B cell (primary cell): ENCODE data around the gene SERPINB12. TPM values are rescaled to one million over a fixed set of nuclear protein-coding genes. Genes with fewer than 3 reads are reported as not detected.

Experiments used
- ATAC-seq: fragments of 200-7000 bp; cut with Tn5 transposase; one replicate; pipeline ENCODE4 v1.10.0; 2021; ENCODE audit warnings: low read depth, mild to moderate bottlenecking, moderate number of reproducible peaks, moderate library complexity
- CTCF ChIA-PET: fragments of 350-600 bp; sonication (Branson Sonifier 250); formaldehyde crosslinking; loops from one replicate; lab custom pipeline; 2021; ENCODE audit warnings: antibody characterized with exemption, inconsistent platforms; lab: Charles Lee
- POLR2A ChIA-PET: fragments of 350-600 bp; sonication (Branson Sonifier 250); formaldehyde crosslinking; loops from one replicate; lab custom pipeline; 2021; ENCODE audit warnings: antibody characterized with exemption; lab: Charles Lee
- DNase-seq: peaks from one replicate; pipeline ENCODE4 v3.0.0; 2013
- H2AFZ ChIP-seq: 2 replicates; pipeline ENCODE4 v1.6.1; 2012; ENCODE audit warnings: mild to moderate bottlenecking, low read depth, low read length; ENCODE audit not compliant: insufficient read depth, poor library complexity, severe bottlenecking
- H3K27ac ChIP-seq, 2 donors: 1 replicate in 1 of 2; 2 replicates in 1 of 2; pipeline ENCODE4 v1.5.1; 2012 to 2013; ENCODE audit warnings: low read length in 2 of 2, mild to moderate bottlenecking in 2 of 2, moderate library complexity in 1 of 2
- H3K27me3 ChIP-seq, 4 experiments: fragments of 200-600 bp in 1 of 4; sonication (generic) in 1 of 4; replicated peaks in 1 of 4; 1 replicate in 2 of 4; 2 replicates in 2 of 4; pipeline versions ENCODE4 v1.6.1 to v1.7.0; 2013 to 2016; ENCODE audit warnings: low read length in 3 of 4, mild to moderate bottlenecking in 2 of 4, mixed read lengths in 1 of 4, moderate library complexity in 1 of 4; ENCODE audit not compliant: insufficient read depth in 4 of 4, control insufficient read depth in 3 of 4; ENCODE audit errors: control extremely low read depth in 1 of 4
- H3K36me3 ChIP-seq, 2 experiments: replicated peaks in 1 of 2; 1 replicate in 1 of 2; 2 replicates in 1 of 2; pipeline versions ENCODE4 v1.6.1 to v1.7.1; 2013; ENCODE audit warnings: low read length in 1 of 2; ENCODE audit not compliant: insufficient read depth in 2 of 2, control insufficient read depth in 1 of 2; ENCODE audit errors: control extremely low read depth in 1 of 2, extremely low read depth in 1 of 2
- H3K4me1 ChIP-seq, 2 donors: fragments of 200-600 bp in 1 of 2; sonication (generic) in 1 of 2; 1 replicate in 1 of 2; 2 replicates in 1 of 2; pipeline versions ENCODE4 v1.5.1 to v1.6.1; 2013 to 2017; ENCODE audit warnings: low read length in 2 of 2; ENCODE audit not compliant: control insufficient read depth in 2 of 2, insufficient read depth in 2 of 2
- H3K4me2 ChIP-seq: replicated peaks from 2 replicates; pipeline ENCODE3; 2012; ENCODE audit warnings: mild to moderate bottlenecking, low read depth, low read length; ENCODE audit not compliant: poor library complexity, severe bottlenecking
- H3K4me3 ChIP-seq, 5 experiments: fragments of 200-600 bp in 1 of 5; sonication (generic) in 1 of 5; 1 replicate in 3 of 5; 2 replicates in 2 of 5; pipeline versions ENCODE4 v1.5.1 to v1.7.0; 2011 to 2016; ENCODE audit warnings: low read length in 4 of 5, mild to moderate bottlenecking in 4 of 5, low read depth in 2 of 5, control low read depth in 1 of 5, moderate library complexity in 1 of 5; ENCODE audit not compliant: insufficient read depth in 1 of 5; ENCODE audit errors: control extremely low read depth in 1 of 5, extremely low read depth in 1 of 5
- H3K79me2 ChIP-seq: fragments of 200-600 bp; sonication (generic); one replicate; pipeline ENCODE4 v1.6.0; 2016; ENCODE audit warnings: low read length; ENCODE audit not compliant: control insufficient read depth, insufficient read depth
- H3K9ac ChIP-seq: fragments of 200-600 bp; sonication (generic); 2 replicates; pipeline ENCODE4 v1.6.1; 2017; ENCODE audit warnings: mild to moderate bottlenecking, low read length, moderate library complexity
- H3K9me3 ChIP-seq, 3 donors: one replicate each; pipeline versions ENCODE4 v1.6.1 to v1.7.1; 2013; ENCODE audit warnings: low read length in 2 of 3; ENCODE audit not compliant: control insufficient read depth in 2 of 3, insufficient read depth in 1 of 3; ENCODE audit errors: control extremely low read depth in 1 of 3
- H4K20me1 ChIP-seq: 2 replicates; pipeline ENCODE4 v1.6.0; 2012; ENCODE audit warnings: mild to moderate bottlenecking, low read length; ENCODE audit not compliant: insufficient read depth, control insufficient read depth, poor library complexity, severe bottlenecking
- H3K27ac Mint-ChIP-seq: one replicate; pipeline ENCODE4 v1.8.0; 2021; ENCODE audit warnings: mixed read lengths
- H3K27me3 Mint-ChIP-seq: one replicate; pipeline ENCODE4 v1.8.0; 2021; ENCODE audit warnings: mixed read lengths
- H3K4me1 Mint-ChIP-seq: one replicate; pipeline ENCODE4 v1.8.0; 2021; ENCODE audit warnings: mixed read lengths
- H3K4me3 Mint-ChIP-seq: one replicate; pipeline ENCODE4 v1.8.0; 2021; ENCODE audit warnings: mixed read lengths
- H3K9me3 Mint-ChIP-seq: one replicate; pipeline ENCODE4 v1.8.0; 2022; ENCODE audit warnings: mixed read lengths; ENCODE audit not compliant: insufficient read depth
- EZH2 ChIP-seq: IDR thresholded peaks from 2 replicates; pipeline ENCODE4 v1.6.1; 2012; ENCODE audit warnings: borderline replicate concordance, low read depth, mild to moderate bottlenecking, moderate library complexity, low read length; ENCODE audit not compliant: insufficient read depth, poor library complexity, severe bottlenecking
- WGBS: methylation state at CpG from one replicate; pipeline ENCODE4 v1.1.5; 2013; ENCODE audit warnings: missing lambda C conversion rate; ENCODE audit not compliant: insufficient coverage; 5-methylcytosine and 5-hydroxymethylcytosine counted together
- intact Hi-C: fragments of 100-400 bp; cut with micrococcal nuclease; formaldehyde crosslinking; loops from one replicate; pipeline ENCODE4 v1.10.0; 2022
- polyA plus RNA-seq: library from polyadenylated mRNA; depleted of rRNA; stranded (reverse); fragments of >200 nt; gene quantifications from 2 replicates; pipeline ENCODE4 v1.2.3, GENCODE V29; 2012
- total RNA-seq, 2 donors: library from RNA; stranded (reverse); fragments of 120-200 nt in 1 of 2; gene quantifications; 1 replicate in 1 of 2; 2 replicates in 1 of 2; pipeline versions ENCODE4 v1.2.3 to v1.2.4, GENCODE V29; 2013 to 2022
- TF ChIP-seq, protein P1 (sequence below): fragments of 200-600 bp; IDR thresholded peaks from one replicate; pipeline ENCODE4 v1.8.0; 2022; ENCODE audit warnings: antibody characterized with exemption, mild to moderate bottlenecking

Gene SERPINB12
- total and polyA plus RNA-seq, 2 donors (not counting 1 experiment from before 2014, with no cell fraction given), result not detected

DNA sequence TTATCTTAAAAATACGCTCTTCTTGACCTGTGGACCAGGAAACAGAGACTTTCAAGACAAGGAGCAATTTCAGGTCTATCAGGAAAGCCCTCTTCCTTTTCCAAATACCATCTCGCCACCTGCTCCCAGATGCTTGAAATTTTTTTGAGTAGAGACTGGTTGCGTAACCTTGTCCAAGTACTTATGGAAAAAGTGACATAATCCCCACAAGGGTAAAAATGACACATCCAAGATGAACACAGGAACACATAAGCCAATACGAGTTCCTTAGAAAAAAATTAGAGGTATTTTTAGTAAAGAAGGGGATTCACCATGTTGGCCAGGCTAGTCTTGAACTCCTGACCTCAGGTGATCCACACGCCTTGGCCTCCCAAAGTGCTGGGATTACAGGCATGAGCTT, 46.7 kb downstream of the SERPINB12 start:
- intact Hi-C loops, result no loop called here
- Histone ChIP-seq H3K4me2 (no peak overlapping the region), H3K27me3 (peaks cover 0 to 4% (median 3%) of the 10 kb centered on the region in 4 experiments), H3K4me3 (no peak overlapping the region), H3K79me2 (no peaks in the 10 kb centered on the region), H3K36me3 (no peaks in the 10 kb centered on the region), H4K20me1 (no peaks in the 10 kb centered on the region), H3K27ac (no peak overlapping the region), H3K4me1 (no peaks in the 10 kb centered on the region), H3K9me3 (no peaks in the 10 kb centered on the region), H2AFZ (no peak overlapping the region), H3K9ac (no peak overlapping the region)
- no peak for ATAC-seq
- CTCF ChIA-PET, result no interaction called here
- H3K27ac Mint-ChIP-seq, result no peak overlapping the region
- WGBS, result 85% methylated on average over 2 of the region's 5 CpGs
- H3K27me3 Mint-ChIP-seq, result peaks cover 9% of the 10 kb centered on the region
- POLR2A ChIA-PET, result no interaction called here
- H3K9me3 Mint-ChIP-seq, result no peaks in the 10 kb centered on the region
- DNase-seq, result no peak
- TF ChIP-seq, protein P1, sequence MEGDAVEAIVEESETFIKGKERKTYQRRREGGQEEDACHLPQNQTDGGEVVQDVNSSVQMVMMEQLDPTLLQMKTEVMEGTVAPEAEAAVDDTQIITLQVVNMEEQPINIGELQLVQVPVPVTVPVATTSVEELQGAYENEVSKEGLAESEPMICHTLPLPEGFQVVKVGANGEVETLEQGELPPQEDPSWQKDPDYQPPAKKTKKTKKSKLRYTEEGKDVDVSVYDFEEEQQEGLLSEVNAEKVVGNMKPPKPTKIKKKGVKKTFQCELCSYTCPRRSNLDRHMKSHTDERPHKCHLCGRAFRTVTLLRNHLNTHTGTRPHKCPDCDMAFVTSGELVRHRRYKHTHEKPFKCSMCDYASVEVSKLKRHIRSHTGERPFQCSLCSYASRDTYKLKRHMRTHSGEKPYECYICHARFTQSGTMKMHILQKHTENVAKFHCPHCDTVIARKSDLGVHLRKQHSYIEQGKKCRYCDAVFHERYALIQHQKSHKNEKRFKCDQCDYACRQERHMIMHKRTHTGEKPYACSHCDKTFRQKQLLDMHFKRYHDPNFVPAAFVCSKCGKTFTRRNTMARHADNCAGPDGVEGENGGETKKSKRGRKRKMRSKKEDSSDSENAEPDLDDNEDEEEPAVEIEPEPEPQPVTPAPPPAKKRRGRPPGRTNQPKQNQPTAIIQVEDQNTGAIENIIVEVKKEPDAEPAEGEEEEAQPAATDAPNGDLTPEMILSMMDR, result no peak
- no peak for TF ChIP-seq EZH2
- H3K4me1 Mint-ChIP-seq, result no peaks in the 10 kb centered on the region
- H3K4me3 Mint-ChIP-seq, result no peak overlapping the region

DNA sequence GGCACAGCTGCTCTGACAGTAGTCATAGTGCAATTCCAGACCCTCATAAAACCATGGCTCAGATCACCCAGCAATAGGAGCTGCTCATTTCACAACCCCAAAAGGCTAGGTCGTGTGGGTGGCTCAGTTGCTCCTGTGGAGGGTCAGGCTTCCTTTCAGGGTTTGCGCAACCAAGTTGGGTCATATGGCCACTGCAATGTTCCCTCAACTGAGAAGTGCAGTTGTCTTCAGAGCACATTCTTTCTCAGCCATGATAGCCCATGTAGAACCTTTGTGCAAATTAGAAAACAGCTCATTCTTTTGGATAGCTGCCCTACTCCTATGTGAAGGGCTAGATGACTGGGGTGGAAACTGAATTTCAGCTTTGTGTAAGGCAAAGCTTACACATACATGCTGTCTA, 48.2 kb downstream of the SERPINB12 start:
- H4K20me1 ChIP-seq, result no peaks in the 10 kb centered on the region
- ChIA-PET CTCF (no interaction called here), POLR2A (no interaction called here)
- no peak overlapping the region for H3K4me3 Mint-ChIP-seq
- intact Hi-C loops, result no loop called here
- H3K4me1 Mint-ChIP-seq, result no peaks in the 10 kb centered on the region
- no peak for DNase-seq
- peaks cover 9% of the 10 kb centered on the region for H3K27me3 Mint-ChIP-seq
- H3K4me2 ChIP-seq, result no peak overlapping the region
- TF ChIP-seq, protein P1, result no peak
- TF ChIP-seq EZH2, result no peak
- no peaks in the 10 kb centered on the region for H3K4me1 ChIP-seq
- no peak overlapping the region for H3K27ac Mint-ChIP-seq
- no peak for ATAC-seq
- H3K9ac ChIP-seq, result no peak overlapping the region
- WGBS, result 86% methylated on average over 2 of the region's 2 CpGs
- H2AFZ ChIP-seq, result no peak overlapping the region
- H3K4me3 ChIP-seq, result no peak overlapping the region
- no peaks in the 10 kb centered on the region for H3K79me2 ChIP-seq
- H3K9me3 ChIP-seq, result no peaks in the 10 kb centered on the region
- no peaks in the 10 kb centered on the region for H3K36me3 ChIP-seq
- H3K9me3 Mint-ChIP-seq, result no peaks in the 10 kb centered on the region
- H3K27me3 ChIP-seq, result peaks cover 0 to 4% (median 3%) of the 10 kb centered on the region in 4 experiments
- no peak overlapping the region for H3K27ac ChIP-seq
